GM21723 (cell line): ENCODE results near the gene FAM72B.
"Not testable (repeated sequence)": the region's sequence is repeated elsewhere in the genome, so short reads cannot be mapped to it uniquely, and the experiment has no call there.

ENCODE experiments used
- ATAC-seq: cut with Tn5 transposase; IDR thresholded peaks from one replicate; pipeline ENCODE4 v1.9.1; 2021; ENCODE audit warnings: mild to moderate bottlenecking, moderate library complexity; ENCODE audit not compliant: unreplicated experiment

The FAM72B gene

GRCh38 chr1:121200985-121201981, 17.1 kb upstream of the FAM72B start:
- ATAC-seq = not testable (repeated sequence)

- not testable (repeated sequence) for ATAC-seq
Observed at GRCh38 chr1:121200232-121200631, 16.1 kb upstream of the FAM72B start.

GRCh38 chr1:121199763-121200162, 15.6 kb upstream of the FAM72B start:
- ATAC-seq = not testable (repeated sequence)

- ATAC-seq = not testable (repeated sequence)
Observed at GRCh38 chr1:121197095-121197882, 13.1 kb upstream of the FAM72B start.

- not testable (repeated sequence) for ATAC-seq
Observed at GRCh38 chr1:121192512-121192911, 8.4 kb upstream of the FAM72B start.

GRCh38 chr1:121187914-121188313, 3.8 kb upstream of the FAM72B start:
- ATAC-seq = not testable (repeated sequence)

- ATAC-seq = not testable (repeated sequence)
Observed at GRCh38 chr1:121186191-121186590, 2.1 kb upstream of the FAM72B start.

- ATAC-seq = peak; percentile 7
Observed at GRCh38 chr1:121185140-121185708, 1.1 kb upstream of the FAM72B start.

- ATAC-seq = not testable (repeated sequence)
Observed at GRCh38 chr1:121183867-121184266, 273 bp downstream of the FAM72B start.

- not testable (repeated sequence) for ATAC-seq
Observed at GRCh38 chr1:121178197-121178596, 5.9 kb downstream of the FAM72B start.

- not testable (repeated sequence) for ATAC-seq
Observed at GRCh38 chr1:121176649-121177048, 7.5 kb downstream of the FAM72B start.

- not testable (repeated sequence) for ATAC-seq
Observed at GRCh38 chr1:121168152-121168668, 15.9 kb downstream of the FAM72B start.

GRCh38 chr1:121167225-121167738, 16.9 kb downstream of the FAM72B start:
- not testable (repeated sequence) for ATAC-seq

GRCh38 chr1:121165296-121165695, 18.8 kb downstream of the FAM72B start:
- ATAC-seq = not testable (repeated sequence)

GRCh38 chr1:121163850-121164757, 20.0 kb downstream of the FAM72B start:
- ATAC-seq = not testable (repeated sequence)

GRCh38 chr1:121161199-121161901, 22.8 kb downstream of the FAM72B start:
- ATAC-seq = not testable (repeated sequence)

- not testable (repeated sequence) for ATAC-seq
Observed at GRCh38 chr1:121160118-121160517, 24.0 kb downstream of the FAM72B start.

GRCh38 chr1:121157609-121158008, 26.5 kb downstream of the FAM72B start:
- ATAC-seq = not testable (repeated sequence)
